ENCODE measurements around the gene TSC22D1.
"Not testable (repeated sequence)": the region's sequence is repeated elsewhere in the genome, so short reads cannot be mapped to it uniquely, and the experiment has no call there.

Gene TSC22D1

DNA sequence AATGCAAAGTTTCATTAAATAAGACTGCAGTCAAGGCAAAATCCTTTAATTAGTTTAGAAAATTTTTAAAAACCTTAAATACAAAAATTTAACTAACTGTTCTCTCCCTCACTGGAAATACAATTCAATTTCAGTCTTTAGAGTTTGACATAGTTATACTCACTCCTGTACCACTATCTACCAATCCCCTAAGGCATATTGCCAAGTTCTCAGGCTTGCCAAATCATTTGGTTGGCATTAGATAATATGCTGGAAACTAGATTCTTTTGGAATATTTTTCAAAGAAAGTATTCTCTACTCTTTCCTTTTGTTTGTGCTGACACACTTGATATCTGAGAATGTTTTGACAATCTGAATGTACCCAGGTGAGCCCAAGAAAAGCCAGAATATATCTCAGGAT, 77.2 kb downstream of the TSC22D1 start:
- no peak for DNase-seq

DNA sequence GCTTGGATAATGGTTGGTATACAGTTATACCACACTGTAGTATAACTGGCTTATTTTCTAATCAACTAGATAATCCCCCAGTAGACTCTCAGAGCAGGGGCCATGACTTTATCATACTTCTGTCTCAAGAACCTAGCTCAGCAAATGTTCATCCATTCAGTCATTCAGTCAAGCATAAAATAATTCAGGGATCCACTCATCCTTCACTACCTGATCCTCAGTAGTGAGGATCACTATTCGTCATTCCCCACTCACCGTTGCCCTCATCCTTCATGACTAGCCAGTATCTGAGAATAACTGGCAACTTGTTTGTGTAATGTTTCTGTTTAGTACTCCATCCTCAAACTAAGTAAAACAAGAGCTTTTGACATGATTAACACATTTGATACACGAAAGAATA, 77.6 kb downstream of the TSC22D1 start:
- no peak for DNase-seq

DNA sequence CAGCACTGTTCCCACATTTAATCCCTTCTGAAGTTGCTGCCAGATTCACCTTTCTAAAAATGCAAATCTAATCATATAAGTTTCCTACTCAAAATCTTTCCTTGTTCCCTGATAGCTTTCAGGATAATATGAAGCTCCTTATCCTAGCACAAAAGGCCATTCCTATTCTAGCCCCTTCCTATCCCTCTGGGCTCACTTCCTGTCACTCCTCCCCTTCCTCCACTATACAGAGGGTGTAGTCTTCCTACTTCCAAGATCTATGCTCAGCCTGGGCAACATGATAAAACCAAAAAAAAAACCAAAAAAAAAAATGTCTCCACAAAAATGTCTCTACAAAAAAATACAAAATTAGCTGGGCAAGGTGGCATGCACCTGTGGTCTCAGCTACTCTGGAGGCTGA, 78.3 kb downstream of the TSC22D1 start:
- no peak for DNase-seq

DNA sequence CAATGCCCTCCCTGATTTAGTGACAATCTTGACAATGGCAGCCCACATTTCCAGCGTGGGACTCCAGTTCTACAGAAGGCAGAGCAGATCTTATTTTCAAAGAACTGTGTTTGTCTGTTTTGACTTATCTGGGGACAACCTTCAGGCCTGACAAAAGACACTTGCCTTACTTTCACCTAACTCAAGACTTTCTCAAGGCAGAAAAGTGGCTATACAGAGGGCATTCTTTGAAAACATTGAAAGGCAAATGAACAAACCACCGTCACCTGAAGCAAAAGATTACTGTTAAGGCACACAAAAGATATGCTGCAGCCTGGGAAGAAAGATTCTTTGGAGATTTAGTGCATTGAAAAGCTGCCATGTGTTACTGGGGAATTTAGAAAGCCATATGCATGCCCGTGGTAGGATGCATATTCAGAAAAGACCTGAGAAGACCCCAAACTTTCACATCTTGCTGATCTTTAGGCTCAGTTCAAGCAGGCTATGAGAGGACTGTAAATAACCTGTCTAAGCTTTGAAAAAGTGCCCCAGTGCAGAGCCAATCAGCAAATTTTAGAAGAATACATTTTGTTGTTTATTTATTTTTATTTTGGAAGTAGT, 82.8 kb downstream of the TSC22D1 start:
- DNase-seq, result no peak

DNA sequence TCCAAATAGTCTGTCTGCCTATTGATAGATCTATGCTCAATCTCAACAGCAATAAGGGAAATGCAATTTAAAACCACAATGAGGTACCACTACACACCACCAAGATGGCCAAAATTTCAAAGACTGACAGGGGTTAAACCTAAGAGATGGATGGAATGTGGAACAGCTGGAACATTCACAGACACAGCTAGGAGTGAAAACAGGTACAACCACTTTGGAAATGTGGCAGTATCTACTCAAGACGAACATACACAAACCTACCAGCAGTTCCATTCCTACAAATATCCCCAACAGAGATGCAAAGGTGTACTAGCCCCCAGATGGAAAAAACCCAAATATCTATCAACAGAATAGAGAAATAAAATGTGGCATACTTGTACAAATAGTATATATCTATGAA, 86.4 kb downstream of the TSC22D1 start:
- no peak for DNase-seq

DNA sequence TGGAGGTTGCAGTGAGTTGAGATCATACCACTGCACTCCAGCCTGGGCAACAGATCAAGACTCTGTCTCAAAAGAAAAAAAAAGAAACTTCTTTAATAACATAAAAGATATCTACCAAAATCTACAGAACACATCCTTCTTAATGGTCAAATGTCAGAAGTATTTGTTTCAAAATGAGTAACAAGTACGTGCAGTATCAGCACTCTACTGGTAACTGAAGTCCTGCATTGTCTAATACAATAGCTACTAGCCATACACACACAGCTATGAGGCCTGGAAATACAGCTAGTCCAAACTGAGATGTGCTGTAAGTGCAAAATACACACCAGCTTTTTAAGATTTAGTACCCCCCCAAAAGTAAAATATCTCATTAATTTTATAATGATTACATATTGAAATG, 88.1 kb downstream of the TSC22D1 start:
- DNase-seq, result no peak

DNA sequence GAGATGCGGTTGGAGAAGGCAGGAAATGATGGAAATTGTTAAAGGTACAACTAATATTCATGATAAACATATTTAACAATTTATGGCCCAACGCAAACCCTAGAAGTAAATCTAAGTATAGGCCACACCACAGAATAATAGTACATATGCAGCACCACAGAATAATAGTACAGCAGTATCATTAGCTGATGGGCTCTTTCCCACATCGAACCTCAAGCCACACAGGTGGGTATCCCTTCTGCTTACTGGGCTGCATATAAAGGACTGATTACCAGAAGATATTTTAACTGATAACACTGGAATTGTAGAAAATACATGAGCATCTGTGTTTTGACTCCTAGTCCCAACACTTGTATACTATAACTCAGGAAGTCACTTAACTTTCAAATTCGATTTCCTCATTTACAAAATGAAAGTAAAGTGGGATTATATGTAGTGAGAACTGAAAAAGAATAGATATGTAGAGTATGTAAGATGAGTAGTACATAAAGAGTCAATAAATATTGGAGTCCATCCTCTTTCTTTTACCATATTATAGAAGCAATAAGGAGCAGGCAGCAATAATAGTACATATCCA, 91.5 kb downstream of the TSC22D1 start:
- no peak for DNase-seq

DNA sequence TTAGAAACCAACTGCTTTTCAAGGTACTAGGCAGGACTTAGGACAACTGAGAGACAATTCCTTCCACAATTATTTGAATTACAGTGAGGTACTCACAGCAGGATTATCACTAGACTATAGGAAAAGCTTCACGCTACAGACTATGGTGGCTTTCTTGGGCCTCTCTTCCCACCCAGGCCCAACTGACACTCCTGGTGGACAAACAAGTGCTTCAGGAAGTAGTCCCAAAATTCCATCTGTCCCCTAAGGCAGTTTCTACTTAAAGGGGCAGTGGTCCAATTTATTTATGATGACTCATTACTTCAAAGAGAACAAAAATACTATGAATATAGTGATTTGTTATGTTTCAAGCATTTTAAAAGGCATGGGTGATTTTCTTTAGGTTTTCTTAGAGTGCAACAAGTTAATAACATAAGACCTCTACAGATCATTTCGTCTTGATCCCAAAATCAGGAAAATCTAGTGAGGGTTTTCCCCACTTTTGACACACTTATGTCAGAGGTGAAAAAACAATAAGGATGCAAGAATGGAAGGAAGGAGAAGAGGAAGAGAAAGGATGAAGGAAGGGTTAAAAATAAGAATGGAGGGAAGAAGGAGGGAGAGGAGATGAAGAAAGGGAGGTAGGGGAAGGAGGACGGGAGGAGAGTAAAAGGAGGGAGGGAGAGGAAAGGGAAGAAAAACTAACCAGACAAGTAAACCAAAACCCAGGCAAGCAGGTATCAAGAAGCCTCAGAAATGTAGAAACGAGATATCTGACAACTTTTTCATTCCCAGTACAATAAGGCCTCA, 101.8 kb downstream of the TSC22D1 start:
- no peak for DNase-seq

DNA sequence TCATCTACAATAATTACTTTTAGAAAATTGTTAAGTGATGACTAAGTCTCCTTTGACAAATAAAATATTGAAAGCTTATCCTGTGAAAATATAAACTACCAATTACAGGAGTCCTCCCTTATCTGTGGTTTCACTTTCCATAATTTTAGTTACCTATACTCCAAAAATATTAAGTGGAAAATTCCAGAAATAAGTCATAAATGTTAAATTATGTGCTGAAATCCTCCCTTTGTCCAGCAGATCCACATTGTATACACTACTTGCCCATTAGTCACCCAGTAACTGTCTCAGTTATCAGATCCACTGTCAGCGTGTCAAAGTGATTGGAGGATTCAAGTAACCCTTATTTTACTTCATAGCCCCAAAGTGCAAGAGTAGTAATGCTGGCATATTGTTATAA, 104.4 kb downstream of the TSC22D1 start:
- DNase-seq, result no peak

DNA sequence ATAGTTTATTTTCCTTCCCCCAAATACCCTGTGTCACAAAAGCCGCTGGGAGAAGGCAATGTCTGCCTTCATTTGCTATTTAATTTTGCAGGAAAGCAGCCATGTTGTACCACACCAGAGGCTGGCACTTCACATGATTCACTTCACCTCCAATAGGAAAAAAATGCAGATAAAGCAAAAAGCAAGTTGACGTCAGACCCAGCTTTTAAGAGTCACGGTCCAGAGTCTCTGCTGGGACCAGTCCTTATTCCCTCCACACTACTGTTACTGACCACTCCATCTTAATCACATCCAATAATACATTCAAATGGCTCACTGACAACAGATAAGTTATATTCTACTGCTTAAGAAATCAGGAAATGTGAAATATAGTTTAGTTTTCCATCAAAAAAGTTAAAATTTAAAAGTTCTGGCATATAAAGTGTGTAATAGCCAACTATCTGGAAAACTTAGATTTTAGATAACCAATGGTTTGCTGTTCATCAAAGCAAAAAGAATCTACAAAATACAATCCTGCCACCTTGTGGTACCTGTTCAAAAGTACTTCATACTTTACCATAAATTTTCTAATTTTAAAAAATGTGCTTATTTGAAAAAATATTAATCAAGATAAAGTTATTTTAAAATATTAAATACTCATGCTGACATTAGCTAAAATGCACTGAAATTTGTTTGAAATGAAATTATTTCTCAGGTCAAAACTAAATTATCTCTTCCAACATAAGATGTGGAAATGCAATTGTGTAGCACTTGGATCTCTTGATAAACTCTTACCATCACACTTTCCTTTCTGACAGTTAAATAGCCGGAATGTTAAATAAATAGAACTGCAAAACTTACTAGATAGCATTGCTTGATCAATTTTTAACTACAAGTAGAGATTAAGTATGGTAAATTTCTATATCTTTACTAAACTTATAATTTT, 105.2 kb downstream of the TSC22D1 start:
- no peak for DNase-seq

DNA sequence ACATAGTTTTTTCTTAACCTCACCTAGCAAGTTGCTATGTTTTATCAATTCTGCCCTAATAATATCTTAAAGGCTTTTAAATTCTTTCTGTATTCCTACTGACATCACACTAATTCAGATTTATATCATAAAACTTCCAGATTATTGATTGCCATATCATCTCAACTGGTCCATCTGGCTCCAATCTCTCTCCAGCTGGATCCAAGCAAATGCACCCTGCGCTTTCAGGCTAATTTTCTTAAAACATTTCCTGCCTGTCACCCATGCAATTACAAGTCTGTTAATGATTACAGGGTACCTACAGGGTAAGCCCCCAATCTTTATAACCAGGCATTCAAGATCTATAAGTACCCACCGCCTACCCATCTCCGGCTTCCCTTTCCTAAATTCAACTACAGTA, 107.3 kb downstream of the TSC22D1 start:
- DNase-seq, result no peak

DNA sequence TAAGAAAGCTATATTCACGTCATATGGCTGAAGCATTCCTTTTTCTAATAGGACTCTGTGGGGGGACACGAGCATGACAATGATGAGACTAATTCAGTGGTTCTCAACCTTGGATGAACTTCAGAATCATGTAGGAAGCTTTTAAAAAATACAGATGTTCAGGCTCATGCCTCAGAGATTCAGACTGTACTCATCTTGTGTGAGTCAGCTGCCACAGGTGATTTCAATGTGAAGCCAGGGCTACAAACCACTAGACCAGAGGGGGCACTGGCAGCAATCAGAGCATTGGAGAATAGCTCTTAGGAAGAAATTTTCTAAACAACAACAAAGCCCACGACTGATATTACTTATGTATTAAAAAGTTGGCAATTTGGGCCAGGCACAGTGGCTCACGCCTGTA, 110.8 kb downstream of the TSC22D1 start:
- DNase-seq, result no peak

DNA sequence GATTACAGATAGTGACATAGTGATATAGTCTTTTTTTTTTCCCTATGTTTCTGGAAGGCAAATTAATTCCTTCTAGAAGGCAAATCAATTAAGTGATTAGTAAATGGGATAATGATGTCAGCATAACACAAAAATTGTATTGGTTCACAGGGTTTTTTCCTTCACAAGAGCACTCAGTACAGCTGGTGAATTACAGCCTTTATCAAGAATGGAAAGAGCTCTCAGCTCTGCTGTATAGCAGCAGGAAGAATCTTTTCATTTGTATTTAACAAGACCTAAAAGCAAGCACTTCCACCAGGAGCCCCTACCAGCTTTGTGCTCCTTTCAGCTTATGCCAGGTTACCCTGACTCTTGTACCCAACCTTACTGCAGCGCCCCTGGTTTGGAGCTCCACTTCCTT, 111.7 kb downstream of the TSC22D1 start:
- no peak for DNase-seq

DNA sequence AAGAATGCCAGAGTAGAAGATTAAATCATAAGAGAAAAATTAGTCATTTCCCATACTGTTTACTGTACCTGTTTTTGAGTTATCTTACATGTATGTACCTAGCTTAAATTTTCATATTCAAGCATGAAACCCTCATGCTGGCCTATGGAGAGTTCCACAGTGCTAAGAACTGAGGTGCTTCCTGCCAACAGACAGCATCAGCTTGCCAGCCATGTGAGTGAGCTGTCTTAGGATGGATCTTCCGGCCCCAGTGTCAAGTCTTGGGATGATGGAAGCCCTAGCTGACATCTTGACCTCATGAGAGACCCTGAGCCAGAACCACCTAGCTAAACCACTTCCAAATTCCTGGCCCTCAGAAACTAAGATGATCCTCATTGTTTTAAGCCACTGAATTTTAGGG, 112.4 kb downstream of the TSC22D1 start:
- DNase-seq, result no peak

DNA sequence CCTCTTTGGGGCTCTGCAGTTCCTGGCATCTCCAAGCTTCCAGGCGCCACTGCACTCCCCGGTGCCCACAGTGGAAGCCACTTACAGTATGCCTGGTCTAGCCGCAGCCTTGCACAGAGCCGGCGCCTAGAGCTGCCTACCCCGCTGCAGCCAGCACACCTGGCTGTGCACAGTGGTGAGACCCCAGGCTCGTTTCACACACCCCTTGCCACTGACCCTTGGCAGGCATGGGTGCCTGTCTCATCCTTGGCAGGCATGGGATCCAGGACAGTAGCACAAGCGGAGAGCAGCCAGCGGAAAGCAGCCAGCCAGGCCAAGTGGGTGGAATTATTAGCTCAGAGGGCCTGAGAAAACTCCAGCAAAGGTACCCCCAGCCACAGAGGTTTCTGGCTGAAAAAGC, 116.5 kb downstream of the TSC22D1 start:
- DNase-seq, result no peak

DNA sequence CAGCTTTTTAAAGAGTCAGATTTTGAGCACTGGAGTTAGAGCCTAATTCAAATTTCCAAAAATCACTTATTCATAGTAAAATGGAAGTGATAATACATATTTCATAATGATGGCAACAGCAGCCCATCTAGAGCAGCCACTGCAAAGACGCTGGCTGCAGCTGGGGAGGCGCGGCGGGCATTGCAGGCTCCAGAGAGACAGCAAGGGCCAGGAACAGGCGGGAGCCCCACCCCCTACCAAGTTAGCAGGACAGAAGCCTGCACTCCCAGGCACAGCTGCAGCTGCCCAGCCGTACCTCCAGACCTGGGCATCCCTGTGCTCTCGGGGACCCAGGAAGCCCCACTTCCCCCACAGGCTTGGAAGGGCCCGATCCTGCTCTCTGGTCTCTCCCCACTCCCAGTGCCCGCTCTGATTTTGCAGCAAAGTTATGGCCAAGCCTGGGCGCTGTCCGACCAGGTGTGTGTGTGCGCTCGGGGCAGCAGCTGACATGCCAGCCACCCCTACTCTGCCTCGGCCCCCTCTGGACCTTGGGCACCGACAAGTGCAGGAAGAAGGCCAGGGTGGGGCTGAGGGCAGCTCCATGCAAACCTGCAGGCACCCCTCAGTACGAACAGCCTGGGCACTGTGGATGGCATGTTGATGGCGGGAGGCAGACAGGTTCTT, 117.7 kb downstream of the TSC22D1 start:
- DNase-seq, result no peak

DNA sequence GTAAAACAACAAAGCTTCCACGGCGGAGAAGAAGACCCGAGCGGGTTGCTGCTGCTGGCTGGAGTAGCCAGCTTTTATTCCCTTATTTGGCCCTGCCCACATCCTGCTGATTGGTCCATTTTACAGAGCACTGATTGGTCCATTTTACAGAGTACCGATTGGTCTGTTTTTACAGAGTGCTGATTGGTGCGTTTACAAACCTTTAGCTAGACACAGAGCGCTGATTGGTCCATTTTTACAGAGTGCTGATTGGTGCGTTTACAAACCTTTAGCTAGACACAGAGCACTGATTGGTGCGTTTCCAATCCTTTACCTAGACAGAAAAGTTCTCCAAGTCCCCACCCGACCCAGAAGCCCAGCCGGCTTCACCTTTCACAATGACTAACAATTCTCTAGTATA, 119.9 kb downstream of the TSC22D1 start:
- not testable (repeated sequence) for DNase-seq

DNA sequence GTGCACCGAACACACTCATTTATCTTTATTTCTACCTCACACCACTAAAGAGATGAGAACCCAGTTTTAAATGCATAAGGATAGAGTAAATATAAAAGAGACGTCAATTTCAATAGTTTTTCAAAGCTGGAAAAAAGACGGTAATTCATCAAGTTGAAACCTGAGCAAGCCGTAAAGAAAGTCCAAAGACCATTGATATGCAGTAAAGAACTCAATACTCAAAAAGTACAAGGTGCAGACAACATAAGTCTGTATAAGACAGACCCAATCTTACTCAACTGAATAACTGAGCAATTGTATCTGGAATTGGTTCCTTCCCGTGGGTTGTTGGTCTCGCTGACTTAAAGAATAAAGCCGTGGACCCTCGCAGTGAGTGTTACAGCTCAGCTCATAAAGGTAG, 120.4 kb downstream of the TSC22D1 start:
- DNase-seq, result no peak

DNA sequence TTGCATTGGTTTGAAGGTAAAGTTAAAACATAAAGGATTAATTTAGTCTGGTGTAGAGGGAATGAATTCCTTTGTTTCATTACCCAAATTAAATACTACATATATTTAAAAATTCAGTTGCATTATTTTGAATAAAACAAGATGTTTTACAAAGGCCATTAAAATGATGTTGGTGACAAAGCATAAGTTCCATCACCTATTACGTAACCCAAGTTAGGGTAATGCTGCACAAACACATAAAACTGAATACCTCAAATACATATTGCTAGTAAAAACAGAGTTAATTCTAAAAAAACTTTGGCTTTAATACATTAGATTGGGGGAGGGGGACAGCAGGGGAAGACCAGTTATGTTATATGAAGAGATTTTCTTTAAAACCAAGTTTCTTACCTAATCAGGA, 122.2 kb downstream of the TSC22D1 start:
- DNase-seq, result no peak

DNA sequence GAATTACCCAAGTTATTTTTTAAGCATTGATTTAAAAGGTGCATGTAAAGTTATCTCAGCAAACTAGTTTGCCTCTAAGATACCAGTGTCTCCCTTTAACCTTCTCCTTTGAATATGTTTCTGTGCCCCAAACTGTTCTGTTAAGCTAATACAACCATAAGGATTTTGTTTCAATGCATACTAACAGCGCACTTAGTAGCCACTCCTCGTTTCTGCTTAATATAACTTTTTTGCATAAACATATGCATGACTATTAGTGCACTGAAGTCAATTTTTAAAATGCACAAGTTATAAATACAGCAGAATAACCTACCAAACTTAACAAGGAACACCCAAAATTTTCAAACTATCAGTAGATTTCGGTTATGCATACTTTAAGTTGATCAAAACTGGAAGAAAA, 123.1 kb downstream of the TSC22D1 start:
- no peak for DNase-seq

DNA sequence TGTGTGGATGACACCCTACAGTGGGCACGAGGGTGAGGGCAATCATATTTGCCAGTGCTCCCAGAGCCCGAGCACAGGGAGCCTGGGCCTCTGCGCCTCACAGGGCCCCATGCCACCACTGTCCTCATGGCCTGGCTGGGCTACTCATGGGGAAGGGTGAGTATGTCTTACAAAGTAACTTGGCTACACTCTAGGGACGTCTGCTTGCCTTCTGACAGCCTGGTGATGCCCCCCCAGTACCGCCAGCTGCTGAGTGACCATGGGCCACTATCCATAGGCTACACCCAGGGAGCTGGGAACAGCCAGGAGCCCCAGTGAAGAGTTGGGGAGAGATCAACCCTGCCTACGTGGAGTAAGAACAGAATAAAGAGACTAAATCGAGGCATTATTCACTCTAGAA, 123.7 kb downstream of the TSC22D1 start:
- DNase-seq, result no peak

DNA sequence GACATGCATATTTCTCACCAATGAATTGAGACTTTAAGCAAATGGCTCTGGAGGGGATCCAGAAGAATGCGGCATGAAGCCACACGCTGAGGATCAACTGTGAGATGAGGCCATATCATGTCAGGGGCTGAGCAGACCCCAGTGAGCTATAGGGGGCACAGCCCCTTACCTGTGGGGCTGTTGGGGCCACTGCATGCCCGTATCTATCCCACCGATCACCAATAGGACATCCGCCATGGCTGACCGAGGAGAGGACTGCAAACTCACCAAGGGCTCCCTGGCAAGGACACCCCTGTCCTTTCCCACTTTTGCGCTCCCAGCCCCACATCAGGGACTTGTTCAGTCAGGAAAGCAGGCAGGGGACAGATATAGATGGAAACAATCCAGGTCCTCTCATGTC, 124.5 kb downstream of the TSC22D1 start:
- no peak for DNase-seq

DNA sequence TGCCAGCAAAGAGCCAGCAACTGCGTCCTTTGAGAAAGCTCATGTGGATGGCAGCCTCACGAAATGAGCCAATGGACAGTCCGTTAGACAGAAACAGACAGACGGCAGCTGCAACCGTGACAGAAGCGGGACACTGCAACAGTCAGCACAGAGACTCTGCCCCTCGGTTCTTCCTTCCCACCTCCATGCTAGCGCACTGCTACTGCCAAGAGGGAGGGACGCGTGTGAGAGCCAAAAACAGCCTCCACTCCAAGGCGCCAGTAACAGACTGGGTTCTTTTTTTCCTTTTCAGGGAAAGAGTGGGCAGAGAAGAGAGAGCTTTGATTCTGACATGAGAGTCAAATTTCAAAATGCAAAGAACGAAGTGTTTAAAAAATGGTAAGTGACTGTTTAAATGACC, 125.0 kb downstream of the TSC22D1 start:
- no peak for DNase-seq

Measured in CD4-positive, alpha-beta T cell treated with Interferon gamma for 1 hour (primary cell).